GM10266 (cell line): ENCODE measurements around the gene CREB3L4.

Source experiments
- DNase-seq: peaks from one replicate; pipeline ENCODE4 v3.0.0; 2012; ENCODE audit errors: extremely low spot score
- TF ChIP-seq, protein P1 (sequence below): IDR thresholded peaks from 2 replicates; pipeline ENCODE4 v1.5.1; 2012; ENCODE audit warnings: mild to moderate bottlenecking, low read depth; ENCODE audit not compliant: control insufficient read depth, insufficient read depth; ENCODE audit errors: missing control alignments

The CREB3L4 gene

DNA sequence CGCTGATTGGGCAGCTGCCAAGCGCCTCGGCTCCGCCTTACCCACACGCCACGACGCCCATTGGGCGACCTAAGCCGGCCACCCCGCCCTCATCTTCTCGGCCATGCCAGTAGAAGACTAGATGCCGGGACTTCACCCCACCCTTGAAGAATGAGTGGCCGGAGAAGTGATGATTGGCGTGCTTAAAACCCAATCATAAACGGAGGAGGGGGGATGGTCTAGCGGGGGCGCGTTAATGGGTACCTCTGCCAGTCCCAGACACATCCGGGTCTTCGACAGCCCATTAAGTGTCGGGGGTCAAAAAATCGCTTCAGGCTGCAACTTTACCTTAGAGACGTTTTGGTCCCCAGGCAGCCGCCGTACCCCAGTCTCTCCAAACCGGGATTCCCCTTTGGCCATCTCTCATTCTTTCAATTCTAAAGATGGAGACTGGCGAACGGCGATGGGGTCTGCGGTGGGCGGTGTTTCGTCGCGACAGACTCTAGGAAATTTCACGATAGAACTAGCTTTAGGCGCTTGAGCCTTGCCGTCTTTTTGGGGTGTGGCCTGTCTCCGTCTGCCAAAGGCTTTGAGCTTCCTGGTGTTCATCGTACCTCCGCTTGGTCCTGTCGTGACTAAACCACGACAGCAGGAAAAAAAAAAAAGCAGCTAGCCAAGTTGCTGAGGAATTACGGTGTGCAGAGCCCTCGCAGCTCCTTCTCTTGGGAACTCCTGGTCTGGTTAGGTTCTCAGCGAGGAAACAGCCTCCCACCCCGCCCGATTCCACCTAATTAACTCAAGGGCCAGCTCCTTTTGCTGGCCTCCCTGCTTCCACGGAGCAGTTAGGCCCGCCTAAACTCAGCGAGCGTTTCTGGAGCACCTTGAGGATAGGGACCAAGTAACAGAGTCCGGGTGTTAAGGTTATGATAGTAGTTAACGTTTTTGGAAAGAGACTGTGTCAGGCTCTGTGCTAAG lies 44.5 kb upstream of the CREB3L4 start, which contains the start of gene GATAD2B:
Gene GATAD2B (minus strand): TSS at position 1 of the 954 bp plus-strand sequence. CDS start 94,625 bp downstream, outside the sequence.
- TF ChIP-seq, protein P1, sequence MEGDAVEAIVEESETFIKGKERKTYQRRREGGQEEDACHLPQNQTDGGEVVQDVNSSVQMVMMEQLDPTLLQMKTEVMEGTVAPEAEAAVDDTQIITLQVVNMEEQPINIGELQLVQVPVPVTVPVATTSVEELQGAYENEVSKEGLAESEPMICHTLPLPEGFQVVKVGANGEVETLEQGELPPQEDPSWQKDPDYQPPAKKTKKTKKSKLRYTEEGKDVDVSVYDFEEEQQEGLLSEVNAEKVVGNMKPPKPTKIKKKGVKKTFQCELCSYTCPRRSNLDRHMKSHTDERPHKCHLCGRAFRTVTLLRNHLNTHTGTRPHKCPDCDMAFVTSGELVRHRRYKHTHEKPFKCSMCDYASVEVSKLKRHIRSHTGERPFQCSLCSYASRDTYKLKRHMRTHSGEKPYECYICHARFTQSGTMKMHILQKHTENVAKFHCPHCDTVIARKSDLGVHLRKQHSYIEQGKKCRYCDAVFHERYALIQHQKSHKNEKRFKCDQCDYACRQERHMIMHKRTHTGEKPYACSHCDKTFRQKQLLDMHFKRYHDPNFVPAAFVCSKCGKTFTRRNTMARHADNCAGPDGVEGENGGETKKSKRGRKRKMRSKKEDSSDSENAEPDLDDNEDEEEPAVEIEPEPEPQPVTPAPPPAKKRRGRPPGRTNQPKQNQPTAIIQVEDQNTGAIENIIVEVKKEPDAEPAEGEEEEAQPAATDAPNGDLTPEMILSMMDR, result no peak
- DNase-seq, result peak; percentile 99

DNA sequence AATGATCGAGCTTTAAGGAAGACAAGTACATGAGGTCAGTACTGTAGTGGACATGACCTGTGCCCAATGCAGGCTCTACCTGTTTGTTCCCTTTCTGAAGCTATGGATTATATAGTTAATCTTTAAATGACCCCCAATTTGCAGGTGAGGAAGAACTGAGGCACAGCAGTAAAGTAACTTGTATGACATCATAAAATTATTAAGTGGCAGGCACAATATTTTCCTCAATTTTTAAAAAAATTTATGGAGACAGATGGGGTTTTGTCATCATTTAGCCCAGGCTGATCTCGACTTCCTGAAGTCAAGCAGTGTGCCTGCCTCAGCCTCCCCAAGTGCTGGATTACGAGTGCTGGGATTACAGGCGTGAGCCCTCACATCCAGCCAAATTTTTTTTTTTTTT lies 41.3 kb upstream of the CREB3L4 start:
- TF ChIP-seq, protein P1, result no peak
- DNase-seq, result no peak

DNA sequence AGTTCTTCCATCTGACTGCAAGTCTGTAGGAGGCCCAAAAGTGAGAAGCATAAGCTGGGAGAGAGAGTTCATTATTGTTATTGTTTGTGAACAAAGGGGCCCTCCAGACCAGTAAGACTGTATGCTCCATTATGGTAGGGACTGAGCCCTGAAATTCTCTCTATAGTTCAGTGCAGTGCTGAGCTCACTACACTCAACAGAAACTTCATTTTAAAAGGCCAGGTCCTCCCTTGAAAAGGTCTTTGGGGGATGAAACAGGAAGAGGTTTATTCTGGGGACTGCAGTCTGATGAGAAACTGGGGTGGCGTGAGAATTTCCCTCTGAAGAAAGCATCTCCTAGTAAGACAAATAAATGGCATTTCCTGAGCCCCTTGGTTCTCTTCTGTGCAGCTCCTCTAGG lies 39.5 kb upstream of the CREB3L4 start:
- DNase-seq, result no peak
- TF ChIP-seq, protein P1, result no peak

DNA sequence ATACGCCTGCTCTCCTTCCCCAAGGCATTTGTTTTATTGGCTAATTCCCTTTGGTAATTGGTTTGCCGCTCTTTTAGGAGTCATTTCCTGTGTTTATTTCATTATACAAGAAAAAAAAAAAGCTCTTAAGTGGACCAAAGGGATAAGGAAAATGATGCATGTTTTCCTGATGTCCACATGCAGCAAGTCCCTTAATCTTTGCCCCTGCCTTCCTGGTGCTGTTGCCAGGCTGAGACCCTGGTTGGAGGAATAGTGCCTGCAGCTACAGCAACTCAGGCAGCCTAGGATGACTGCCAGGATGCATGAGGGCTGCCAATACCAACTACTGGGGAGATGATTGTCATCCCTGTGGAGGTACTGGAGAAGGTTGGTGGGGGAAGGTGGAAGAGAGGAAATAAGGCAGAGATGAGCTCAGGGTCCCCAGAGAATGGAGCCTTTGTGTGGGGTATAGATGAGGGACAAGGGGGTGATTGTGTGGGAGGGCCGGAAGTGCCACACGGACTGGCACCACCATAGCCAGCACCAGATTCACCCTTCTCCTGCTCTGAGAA lies 38.8 kb upstream of the CREB3L4 start:
- TF ChIP-seq, protein P1, result no peak
- no peak for DNase-seq

DNA sequence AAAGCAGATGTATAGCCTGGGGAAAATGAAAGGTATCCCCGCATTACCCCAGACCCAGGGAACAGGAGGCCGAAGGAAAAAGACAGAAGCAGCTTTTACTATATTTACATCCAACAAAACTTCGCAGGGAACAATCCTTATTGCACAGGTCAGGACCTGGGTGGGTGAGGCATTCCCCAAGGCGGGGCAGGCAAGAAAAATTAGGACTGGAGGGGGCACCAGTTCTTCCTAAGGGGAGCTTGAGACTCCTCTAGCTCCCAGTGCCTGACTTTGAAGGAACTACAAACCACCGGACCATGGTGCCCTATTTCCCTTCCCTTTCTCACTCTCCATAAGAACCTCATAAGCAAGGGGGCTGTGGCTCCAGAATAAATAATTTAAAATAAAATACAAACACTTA lies 38.3 kb upstream of the CREB3L4 start:
- TF ChIP-seq, protein P1, result no peak
- DNase-seq, result no peak

DNA sequence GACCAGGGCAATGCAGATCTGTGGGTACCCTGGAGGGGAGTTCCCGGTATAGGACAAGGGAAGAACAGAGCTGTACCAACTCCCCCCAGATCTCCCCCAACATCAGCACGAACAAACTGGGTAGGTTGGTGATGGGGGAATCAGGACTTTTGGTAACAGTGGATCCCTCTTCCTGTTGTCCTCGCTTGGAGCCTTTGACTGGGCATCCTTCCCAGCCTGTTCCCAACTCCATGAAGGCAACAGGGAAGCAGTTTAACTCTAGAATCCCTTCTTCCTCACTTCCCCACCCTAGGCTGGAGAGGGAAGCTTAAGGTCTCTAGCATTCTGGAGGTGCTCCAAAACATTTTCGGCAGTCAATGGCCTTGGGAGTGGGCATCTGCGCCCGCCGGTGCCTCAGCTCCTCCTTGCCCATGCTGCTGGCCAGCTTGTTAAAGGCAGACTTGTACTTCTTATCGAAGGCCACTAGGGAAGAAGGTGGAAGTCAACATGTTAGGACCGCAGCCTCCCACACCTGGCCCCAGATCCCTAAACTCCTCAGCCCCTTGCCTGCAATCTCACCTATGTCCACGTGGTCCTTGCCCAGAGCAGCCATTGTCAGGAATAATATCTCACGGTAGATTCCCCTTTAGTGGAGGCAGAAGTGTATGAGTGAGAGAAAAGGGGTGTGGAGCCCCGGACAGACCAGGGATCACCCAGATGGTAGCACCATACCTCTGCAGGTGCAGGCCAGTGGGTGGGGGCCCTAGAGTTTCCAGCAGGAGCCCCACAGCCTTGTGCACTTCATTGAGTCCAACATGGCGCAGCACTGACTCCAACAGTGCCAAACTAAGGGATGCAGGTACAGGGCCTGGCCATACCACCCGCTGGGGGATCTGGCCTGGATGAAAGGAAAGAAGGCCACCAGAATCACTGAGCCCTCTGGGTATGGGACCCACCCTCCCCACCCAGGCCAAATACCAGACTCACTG lies 37.4 kb upstream of the CREB3L4 start:
- DNase-seq, result no peak
- TF ChIP-seq, protein P1, result no peak
